ENCODE data around the gene CD163.
"Not testable (repeated sequence)": the region's sequence is repeated elsewhere in the genome, so short reads cannot be mapped to it uniquely, and the experiment has no call there.

The CD163 gene

DNA sequence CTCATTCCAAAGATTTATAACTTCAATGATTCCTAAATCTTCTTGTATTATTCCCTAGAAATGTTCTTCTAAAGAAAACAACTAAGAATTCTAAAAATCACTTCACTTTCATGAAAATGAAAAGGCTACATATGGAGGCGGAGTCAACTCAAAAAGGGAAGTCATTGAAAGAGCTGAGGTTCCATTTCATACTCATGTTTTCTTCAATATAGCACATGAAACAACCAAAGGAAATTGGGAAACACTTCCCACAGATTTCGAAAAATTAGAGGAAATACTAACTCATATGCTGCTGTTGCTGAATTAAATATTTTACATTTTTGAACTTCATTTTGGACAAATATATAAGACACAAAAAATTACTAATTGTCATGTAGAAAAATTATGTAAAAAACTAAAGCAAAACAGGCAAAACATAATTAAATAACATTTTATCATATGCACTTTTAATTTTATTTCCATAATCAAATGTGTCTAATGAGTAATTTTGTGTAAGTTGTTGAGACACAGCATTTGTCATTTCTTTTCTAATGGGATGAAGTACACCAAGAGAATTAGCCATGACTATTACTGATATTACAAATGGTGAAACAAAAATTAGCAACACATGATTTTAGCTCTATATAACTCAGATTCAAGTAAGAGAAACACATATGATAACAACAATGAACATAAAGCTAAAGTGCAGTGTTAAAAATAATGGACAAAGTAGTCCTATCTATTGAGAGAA lies at the start of gene CD163:
TSS of gene CD163 (minus strand) at position 92 of the 730 bp plus-strand sequence. CDS start at position 5, 87 bp downstream.
- DNase-seq: no peak

GRCh38 chr12:7542813-7543212 lies 39.2 kb upstream of the CD163 start:
- no peak for DNase-seq

GRCh38 chr12:7542046-7542445 lies 38.5 kb upstream of the CD163 start:
- no peak for DNase-seq

GRCh38 chr12:7514416-7514815 lies 10.8 kb upstream of the CD163 start:
- no peak for DNase-seq

- DNase-seq: no peak
These were observed 9.0 kb upstream of the CD163 start for GRCh38 chr12:7512553-7512952.

GRCh38 chr12:7509793-7510470 lies 6.4 kb upstream of the CD163 start:
- not testable (repeated sequence) for DNase-seq

DNA sequence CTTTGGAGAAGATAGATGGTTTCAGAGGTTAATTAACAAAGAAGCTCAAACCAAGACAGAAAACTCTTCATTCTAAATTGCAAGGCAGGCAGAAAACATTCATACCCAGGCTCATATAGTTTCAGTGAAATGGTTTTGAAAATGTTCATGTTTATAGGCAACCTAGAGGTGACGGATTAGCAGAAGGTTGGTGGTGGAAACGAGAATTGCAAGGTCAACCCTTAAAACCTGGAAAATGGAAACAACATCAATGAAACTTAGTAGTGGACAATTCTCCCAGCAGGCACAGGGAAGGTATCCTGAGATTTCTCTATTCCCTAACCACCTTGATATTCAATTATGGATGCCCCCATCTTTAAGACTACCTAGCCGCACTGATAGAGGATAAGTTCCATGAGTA lies 965 bp downstream of the CD163 start:
- no peak for DNase-seq

DNA sequence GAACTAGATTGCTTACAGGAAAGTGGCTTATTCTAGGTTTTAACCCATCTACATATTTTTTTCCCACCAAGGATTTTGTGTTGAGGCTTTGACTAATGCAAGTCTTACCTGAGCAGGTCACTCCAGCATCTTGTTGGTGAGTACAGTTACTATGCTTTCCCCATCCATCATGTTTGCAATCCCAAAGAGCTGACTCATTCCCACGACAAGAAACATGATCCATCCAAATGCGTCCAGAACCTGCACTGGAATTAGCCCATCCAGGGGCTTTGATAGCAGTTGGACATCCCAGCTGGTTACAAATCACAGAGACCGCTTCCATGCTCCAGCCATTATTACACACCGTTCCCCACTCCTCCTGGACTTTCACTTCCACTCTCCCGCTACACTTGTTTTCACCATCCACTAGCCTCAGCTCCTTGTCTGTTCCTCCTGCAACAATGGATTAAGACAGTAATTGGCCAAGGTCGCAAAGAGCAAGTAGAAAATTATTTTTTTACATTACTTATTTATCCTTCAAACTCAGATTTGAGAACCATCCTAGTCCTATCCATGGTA lies 2.5 kb downstream of the CD163 start:
- no peak for DNase-seq

GRCh38 chr12:7499636-7500035 lies 3.9 kb downstream of the CD163 start:
- no peak for DNase-seq

DNA sequence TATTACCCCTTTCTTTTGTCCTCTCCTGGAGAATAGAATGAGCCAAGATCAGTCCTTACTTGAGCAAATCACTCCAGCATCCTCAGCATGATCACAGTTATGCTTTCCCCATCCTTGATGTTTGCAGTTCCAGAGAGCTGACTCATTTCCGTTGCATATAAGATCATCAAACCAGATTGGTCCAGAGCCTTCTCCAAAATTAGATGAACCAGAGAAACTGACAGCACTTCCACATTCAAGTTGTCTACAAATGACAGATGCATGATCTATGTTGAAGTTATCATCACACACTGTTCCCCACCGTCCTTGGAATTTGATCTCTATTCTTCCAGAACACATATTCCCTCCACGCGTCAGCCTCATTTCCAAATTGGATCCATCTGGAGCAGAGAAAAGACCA lies 4.8 kb downstream of the CD163 start:
- DNase-seq: no peak

GRCh38 chr12:7497661-7498060 lies 5.9 kb downstream of the CD163 start:
- DNase-seq: no peak

GRCh38 chr12:7496451-7496850 lies 7.1 kb downstream of the CD163 start:
- no peak for DNase-seq

- no peak for DNase-seq
These were observed 8.4 kb downstream of the CD163 start for GRCh38 chr12:7495136-7495535.

- no peak for DNase-seq
These were observed 10.6 kb downstream of the CD163 start for GRCh38 chr12:7493006-7493405.

DNA sequence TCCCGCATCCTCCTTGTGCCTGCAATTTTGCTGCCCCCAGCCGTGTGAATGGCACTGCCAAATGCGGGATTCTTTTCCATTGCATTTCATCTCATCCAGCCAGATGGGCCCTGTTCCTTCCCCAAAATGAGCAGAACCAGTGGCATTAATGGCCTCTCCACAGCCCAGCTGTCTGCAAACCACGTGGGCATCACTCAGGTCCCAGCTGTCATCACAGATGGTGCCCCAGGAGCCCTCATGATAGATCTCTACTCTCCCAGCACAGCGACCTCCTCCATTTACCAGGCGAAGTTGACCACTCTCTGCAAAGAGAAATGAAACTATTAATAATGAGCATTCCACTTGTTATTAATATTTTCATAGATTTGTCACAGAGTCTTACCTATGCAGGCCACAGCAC lies 17.1 kb downstream of the CD163 start:
- DNase-seq: no peak

DNA sequence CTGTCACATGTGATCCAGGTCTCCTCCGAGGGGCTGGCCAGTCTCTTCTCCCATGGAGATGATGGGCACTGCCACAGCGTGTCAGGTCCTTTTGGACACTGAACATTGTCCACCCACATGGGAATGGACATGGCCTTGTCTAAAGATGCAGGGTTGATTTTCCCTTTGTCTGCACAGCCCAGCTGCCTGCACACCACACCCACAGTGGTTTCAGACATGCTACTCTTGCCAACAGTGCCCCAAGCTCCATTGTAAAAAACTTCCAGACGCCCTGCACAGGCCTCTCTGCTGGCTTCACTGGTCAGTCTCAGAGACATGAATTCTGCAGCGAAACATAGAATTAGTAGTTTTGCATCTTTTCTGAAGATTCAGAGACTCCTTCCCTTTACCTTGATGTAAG lies 18.5 kb downstream of the CD163 start:
- DNase-seq: no peak

DNA sequence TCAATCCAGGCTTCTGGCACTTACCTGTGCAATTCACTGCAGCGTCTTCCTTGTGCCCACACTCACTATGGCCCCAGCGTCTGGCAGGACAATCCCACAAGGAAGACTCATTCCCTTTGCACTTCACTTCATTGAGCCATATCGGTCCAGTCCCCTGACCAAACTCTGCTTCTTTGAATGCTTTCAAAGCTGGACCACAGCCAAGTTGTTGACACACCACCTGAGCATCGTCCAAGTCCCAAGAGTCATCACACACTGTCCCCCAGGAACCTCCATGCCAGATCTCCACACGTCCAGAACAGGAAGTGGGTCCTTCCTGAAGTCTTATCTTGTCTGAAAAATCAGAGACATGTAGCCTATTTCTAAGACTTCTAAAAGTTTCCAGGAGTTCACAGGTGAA lies 20.2 kb downstream of the CD163 start:
- DNase-seq: no peak

GRCh38 chr12:7479771-7480170 lies 23.8 kb downstream of the CD163 start:
- DNase-seq: no peak

GRCh38 chr12:7472060-7472459 lies 31.5 kb downstream of the CD163 start:
- DNase-seq: no peak

GRCh38 chr12:7460375-7461259 lies 43.0 kb downstream of the CD163 start:
- peak; percentile 16 for DNase-seq

DNA sequence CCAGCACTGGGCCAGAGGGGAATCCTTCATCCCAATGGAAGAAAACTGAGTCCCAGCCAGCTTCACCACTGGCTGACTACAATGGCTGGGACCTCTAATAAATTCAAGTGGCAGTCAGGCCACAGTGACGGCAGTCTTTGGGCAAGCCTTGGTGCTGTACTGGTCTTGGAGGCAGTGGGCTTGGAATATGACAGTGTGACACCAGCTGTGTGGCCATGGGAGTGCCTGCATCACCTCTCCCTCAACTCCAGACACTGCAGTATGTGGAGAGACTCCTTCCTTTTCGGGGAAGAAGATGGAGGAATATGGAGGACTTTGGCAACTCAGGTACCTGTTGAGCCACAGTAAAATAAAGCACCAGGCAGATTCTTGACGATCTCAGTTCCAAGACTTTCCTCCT lies 43.6 kb downstream of the CD163 start:
- no peak for DNase-seq

- DNase-seq: no peak
These were observed 51.8 kb downstream of the CD163 start for GRCh38 chr12:7451756-7452155.

DNA sequence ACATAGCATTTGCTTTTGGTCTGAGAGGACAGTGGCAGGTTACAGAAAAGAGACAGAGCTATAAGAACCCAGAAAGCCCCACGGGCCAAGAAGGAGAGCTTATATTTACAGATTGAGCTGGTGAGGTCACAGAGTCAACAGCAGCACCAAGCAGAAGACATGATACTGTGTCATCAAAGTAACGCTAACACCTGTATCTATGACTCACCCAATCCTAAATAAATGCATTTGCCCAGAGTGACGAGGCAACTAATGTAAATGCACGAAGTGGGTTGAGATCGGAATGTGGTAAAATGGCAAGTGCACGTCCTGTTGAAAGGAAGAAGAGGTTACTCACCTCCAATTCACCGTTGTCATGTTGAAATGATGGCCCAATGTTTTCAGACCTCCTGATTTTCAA lies 52.9 kb downstream of the CD163 start:
- no peak for DNase-seq

Data from DMS79 treated with DMSO at 0.1 percent for 48 hours (cell line).